PC-3 (cell line): ENCODE measurements around the gene SCIN. TPM values are rescaled to one million over a fixed set of nuclear protein-coding genes. Genes with fewer than 3 reads are reported as not detected.

Experiments used
- ATAC-seq: fragments of 200-7000 bp; cut with Tn5 transposase; 2 replicates; pipeline ENCODE4 v1.9.1; 2020; ENCODE audit warnings: mild to moderate bottlenecking, moderate library complexity
- BruUV-seq: library from RNA; stranded (reverse); fragments of 400-500 nt; replicated peaks from 2 replicates; lab custom pipeline; 2021; lab: Mats Ljungman, UMichigan
- CTCF ChIA-PET: fragments of 300-600 bp; sonication (Branson Sonifier 250); formaldehyde crosslinking; loops from one replicate; lab custom pipeline; 2022; ENCODE audit warnings: antibody characterized with exemption; lab: Charles Lee
- POLR2A ChIA-PET: fragments of 300-600 bp; sonication (Branson Sonifier 250); formaldehyde crosslinking; loops from one replicate; lab custom pipeline; 2022; ENCODE audit warnings: antibody characterized with exemption; ENCODE audit not compliant: unreplicated experiment; lab: Charles Lee
- DNase-seq: peaks from one replicate; pipeline ENCODE4 v3.0.0-alpha.2; 2015
- H2AFZ ChIP-seq: fragments of 300-600 bp; sonication (generic); 2 replicates; pipeline ENCODE4 v1.6.0; 2016; ENCODE audit warnings: antibody characterized with exemption, low read length
- H3F3A ChIP-seq: fragments of 300-600 bp; sonication (generic); one replicate; pipeline ENCODE4 v1.6.0; 2017; ENCODE audit warnings: antibody characterized with exemption, low read length, control low read depth, mild to moderate bottlenecking; ENCODE audit not compliant: unreplicated experiment
- H3K27ac ChIP-seq: fragments of 300-600 bp; sonication (generic); 2 replicates; pipeline ENCODE4 v1.5.1; 2016; ENCODE audit warnings: mild to moderate bottlenecking, low read length
- H3K27me3 ChIP-seq: fragments of 300-600 bp; sonication (generic); 2 replicates; pipeline ENCODE4 v1.6.1; 2016; ENCODE audit warnings: low read length, mixed read lengths
- H3K36me3 ChIP-seq: fragments of 300-600 bp; sonication (generic); 2 replicates; pipeline ENCODE4 v1.6.1; 2016; ENCODE audit warnings: low read depth, mixed run types, low read length, mixed read lengths
- H3K4me1 ChIP-seq: fragments of 300-600 bp; sonication (generic); 2 replicates; pipeline ENCODE4 v1.5.1; 2016; ENCODE audit warnings: low read length; ENCODE audit not compliant: insufficient read depth
- H3K4me2 ChIP-seq: fragments of 300-600 bp; sonication (generic); 2 replicates; pipeline ENCODE4 v1.6.0; 2016; ENCODE audit warnings: low read length
- H3K4me3 ChIP-seq: fragments of 300-600 bp; sonication (generic); 2 replicates; pipeline ENCODE4 v1.5.1; 2016; ENCODE audit warnings: mild to moderate bottlenecking, low read length, mixed read lengths
- H3K79me2 ChIP-seq: fragments of 300-600 bp; sonication (generic); 2 replicates; pipeline ENCODE4 v1.6.1; 2017; ENCODE audit warnings: low read length, mixed read lengths
- H3K9ac ChIP-seq: fragments of 300-600 bp; sonication (generic); 2 replicates; pipeline ENCODE4 v1.6.0; 2016; ENCODE audit warnings: mild to moderate bottlenecking, low read length
- H3K9me2 ChIP-seq: fragments of 300-600 bp; sonication (generic); replicated peaks from 2 replicates; pipeline ENCODE4 v1.6.1; 2016; ENCODE audit warnings: mixed run types, low read length, mixed read lengths
- H3K9me3 ChIP-seq: fragments of 300-600 bp; sonication (generic); 2 replicates; pipeline ENCODE4 v1.6.1; 2016; ENCODE audit warnings: low read length, mixed read lengths
- H4K20me1 ChIP-seq: fragments of 300-600 bp; sonication (generic); 2 replicates; pipeline ENCODE4 v1.6.1; 2016; ENCODE audit warnings: low read length, mixed read lengths
- CTCF ChIP-seq: fragments of 300-600 bp; sonication (generic); conservative IDR thresholded peaks from 2 replicates; pipeline ENCODE4 v1.5.1; 2017; ENCODE audit warnings: antibody characterized with exemption, low read depth, mild to moderate bottlenecking, low read length
- EZH2 ChIP-seq: fragments of 300-600 bp; sonication (generic); IDR thresholded peaks from one replicate; pipeline ENCODE4 v1.6.1; 2017; ENCODE audit warnings: antibody characterized with exemption, mild to moderate bottlenecking, low read length; ENCODE audit not compliant: unreplicated experiment
- EZH2phosphoT487 ChIP-seq: fragments of 300-600 bp; sonication (generic); IDR thresholded peaks from 2 replicates; pipeline ENCODE4 v1.6.1; 2018; ENCODE audit warnings: mild to moderate bottlenecking, antibody characterized with exemption, low read length, borderline replicate concordance
- intact Hi-C: fragments of 100-400 bp; cut with micrococcal nuclease; formaldehyde crosslinking; loops from 2 replicates; pipeline ENCODE4 v1.9.0; 2023
- total RNA-seq: library from RNA; depleted of rRNA; stranded (reverse); fragments of >200 nt; gene quantifications from 2 replicates; pipeline ENCODE4 v1.2.3, GENCODE V29; 2014

Gene SCIN
- total RNA-seq, 1 experiment from 2014 or later: 0.91 TPM

- Histone ChIP-seq H2AFZ (no peak overlapping the region), H3K4me1 (peaks cover 28% of the 10 kb centered on the region), H3K36me3 (no peaks in the 10 kb centered on the region), H3K9ac (0 out of 2 replicates have a peak overlapping the region, but pooled peaks have one; percentile 7), H3K9me2 (no peaks in the 10 kb centered on the region), H4K20me1 (no peaks in the 10 kb centered on the region), H3K4me2 (0 out of 2 replicates have a peak overlapping the region, but pooled peaks have one; percentile 2), H3K9me3 (no peaks in the 10 kb centered on the region), H3K27ac (peak overlapping the region; percentile 77), H3K27me3 (no peaks in the 10 kb centered on the region), H3K4me3 (no peak overlapping the region), H3K79me2 (no peaks in the 10 kb centered on the region), H3F3A (no peaks in the 10 kb centered on the region)
- intact Hi-C loops: loop anchor here (2.0 kb wide), 1 partner anchor 21 kb away; no protein-coding TSS in a partner anchor
- no peak for TF ChIP-seq CTCF
- TF ChIP-seq EZH2phosphoT487: no peak
- TF ChIP-seq EZH2: no peak
- no peak for DNase-seq
- CTCF ChIA-PET: no interaction called here
- no peak for ATAC-seq
- POLR2A ChIA-PET: no interaction called here
- no TSS peak for BruUV-seq
These were observed 4.6 kb upstream of the SCIN start for GRCh38 chr7:12565873-12566272.

GRCh38 chr7:12567015-12567414 lies 3.5 kb upstream of the SCIN start:
- Histone ChIP-seq H3K9me2 (no peaks in the 10 kb centered on the region), H3K4me3 (no peak overlapping the region), H3K36me3 (no peaks in the 10 kb centered on the region), H3K9ac (no peak overlapping the region), H3K27ac (no peak overlapping the region), H3F3A (no peaks in the 10 kb centered on the region), H3K27me3 (no peaks in the 10 kb centered on the region), H3K4me1 (peaks cover 38% of the 10 kb centered on the region), H3K79me2 (no peaks in the 10 kb centered on the region), H3K4me2 (no peak overlapping the region), H4K20me1 (no peaks in the 10 kb centered on the region), H3K9me3 (no peaks in the 10 kb centered on the region), H2AFZ (no peak overlapping the region)
- ChIA-PET CTCF (no interaction called here), POLR2A (no interaction called here)
- DNase-seq (no peak), ATAC-seq (no peak)
- BruUV-seq: no TSS peak
- TF ChIP-seq EZH2phosphoT487 (no peak), EZH2 (no peak), CTCF (no peak)
- intact Hi-C loops: no loop called here

GRCh38 chr7:12569673-12570072 lies 847 bp upstream of the SCIN start:
- Histone ChIP-seq H3K79me2 (no peaks in the 10 kb centered on the region), H3K4me3 (peak overlapping the region; percentile 71), H3K27ac (no peak overlapping the region), H3K9me2 (no peaks in the 10 kb centered on the region), H3K9ac (no peak overlapping the region), H3K4me2 (peak overlapping the region; percentile 88), H4K20me1 (no peaks in the 10 kb centered on the region), H2AFZ (peak overlapping the region; percentile 94; the same call in 1 of the 2 replicates), H3K27me3 (no peaks in the 10 kb centered on the region), H3F3A (no peaks in the 10 kb centered on the region), H3K4me1 (peaks cover 48% of the 10 kb centered on the region), H3K36me3 (no peaks in the 10 kb centered on the region), H3K9me3 (no peaks in the 10 kb centered on the region)
- ChIA-PET POLR2A (no interaction called here), CTCF (no interaction called here)
- intact Hi-C loops: loop anchor here (1.0 to 2.0 kb wide), 2 partner anchors 45 to 50 kb away; no protein-coding TSS in a partner anchor
- ATAC-seq: no peak
- BruUV-seq: no TSS peak
- DNase-seq: no peak
- TF ChIP-seq CTCF (no peak), EZH2 (no peak), EZH2phosphoT487 (no peak)
